ENCODE results near the gene MYO10.
A peak's percentile ranks its signal among the peaks of the same experiment; 100 is the strongest.

DNA sequence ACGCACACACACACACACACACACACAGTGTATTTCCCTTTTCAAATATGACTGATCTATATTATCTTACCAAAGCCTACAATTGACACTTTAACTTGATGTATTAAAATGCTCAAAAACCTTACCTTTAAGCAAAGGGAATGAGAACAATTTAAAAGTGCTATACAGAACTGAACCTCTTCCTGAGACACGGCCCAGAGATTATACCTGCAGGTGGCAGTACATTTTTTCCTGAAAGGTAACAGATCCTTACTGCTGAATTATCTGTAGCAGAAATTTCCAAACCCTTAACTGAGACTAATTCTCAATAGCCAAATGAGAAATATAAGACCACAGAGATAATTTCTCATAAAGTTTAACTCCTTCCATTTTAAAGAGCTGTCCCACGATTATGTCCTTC lies 91.1 kb downstream of the MYO10 start:
- TF ChIP-seq, protein P1, sequence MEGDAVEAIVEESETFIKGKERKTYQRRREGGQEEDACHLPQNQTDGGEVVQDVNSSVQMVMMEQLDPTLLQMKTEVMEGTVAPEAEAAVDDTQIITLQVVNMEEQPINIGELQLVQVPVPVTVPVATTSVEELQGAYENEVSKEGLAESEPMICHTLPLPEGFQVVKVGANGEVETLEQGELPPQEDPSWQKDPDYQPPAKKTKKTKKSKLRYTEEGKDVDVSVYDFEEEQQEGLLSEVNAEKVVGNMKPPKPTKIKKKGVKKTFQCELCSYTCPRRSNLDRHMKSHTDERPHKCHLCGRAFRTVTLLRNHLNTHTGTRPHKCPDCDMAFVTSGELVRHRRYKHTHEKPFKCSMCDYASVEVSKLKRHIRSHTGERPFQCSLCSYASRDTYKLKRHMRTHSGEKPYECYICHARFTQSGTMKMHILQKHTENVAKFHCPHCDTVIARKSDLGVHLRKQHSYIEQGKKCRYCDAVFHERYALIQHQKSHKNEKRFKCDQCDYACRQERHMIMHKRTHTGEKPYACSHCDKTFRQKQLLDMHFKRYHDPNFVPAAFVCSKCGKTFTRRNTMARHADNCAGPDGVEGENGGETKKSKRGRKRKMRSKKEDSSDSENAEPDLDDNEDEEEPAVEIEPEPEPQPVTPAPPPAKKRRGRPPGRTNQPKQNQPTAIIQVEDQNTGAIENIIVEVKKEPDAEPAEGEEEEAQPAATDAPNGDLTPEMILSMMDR (IDR thresholded peaks at IDR 0.05): peak in 4 of 6 experiments; percentile 6 to 51 (median 43)
- TF ChIP-seq POLR2A (IDR thresholded peaks at IDR 0.05): no peak

All from Peyer's patch (tissue), 4 donors.